ENCODE results near the gene KIAA2012.

DNA sequence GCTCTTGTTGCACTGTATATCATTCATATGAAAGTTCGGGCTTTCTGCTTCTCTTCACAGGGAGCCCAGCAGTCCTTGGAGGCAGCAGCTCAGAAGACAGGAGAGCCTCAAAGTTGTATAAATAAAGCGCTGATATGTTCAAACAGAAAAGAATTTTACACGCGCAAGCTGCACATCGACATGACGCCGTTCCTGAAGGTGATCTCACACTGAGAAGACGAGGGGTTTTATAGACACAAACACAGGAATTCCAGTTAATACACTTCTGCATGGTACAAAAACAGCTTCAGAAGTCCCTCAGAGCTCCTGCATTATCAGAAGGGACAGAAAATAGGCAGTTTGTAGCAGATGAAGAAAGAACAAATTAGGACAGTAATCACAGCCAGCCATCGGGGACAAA is 81.6 kb downstream of the KIAA2012 start:
- TF ChIP-seq, protein P1, sequence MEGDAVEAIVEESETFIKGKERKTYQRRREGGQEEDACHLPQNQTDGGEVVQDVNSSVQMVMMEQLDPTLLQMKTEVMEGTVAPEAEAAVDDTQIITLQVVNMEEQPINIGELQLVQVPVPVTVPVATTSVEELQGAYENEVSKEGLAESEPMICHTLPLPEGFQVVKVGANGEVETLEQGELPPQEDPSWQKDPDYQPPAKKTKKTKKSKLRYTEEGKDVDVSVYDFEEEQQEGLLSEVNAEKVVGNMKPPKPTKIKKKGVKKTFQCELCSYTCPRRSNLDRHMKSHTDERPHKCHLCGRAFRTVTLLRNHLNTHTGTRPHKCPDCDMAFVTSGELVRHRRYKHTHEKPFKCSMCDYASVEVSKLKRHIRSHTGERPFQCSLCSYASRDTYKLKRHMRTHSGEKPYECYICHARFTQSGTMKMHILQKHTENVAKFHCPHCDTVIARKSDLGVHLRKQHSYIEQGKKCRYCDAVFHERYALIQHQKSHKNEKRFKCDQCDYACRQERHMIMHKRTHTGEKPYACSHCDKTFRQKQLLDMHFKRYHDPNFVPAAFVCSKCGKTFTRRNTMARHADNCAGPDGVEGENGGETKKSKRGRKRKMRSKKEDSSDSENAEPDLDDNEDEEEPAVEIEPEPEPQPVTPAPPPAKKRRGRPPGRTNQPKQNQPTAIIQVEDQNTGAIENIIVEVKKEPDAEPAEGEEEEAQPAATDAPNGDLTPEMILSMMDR (IDR thresholded peaks at IDR 0.05) = no peak
- TF ChIP-seq POLR2A (IDR thresholded peaks at IDR 0.05) = no peak
